Measurements from ENCODE around the gene INTS14. TPM values are rescaled to one million over a fixed set of nuclear protein-coding genes. Genes with fewer than 3 reads are reported as not detected.
A peak's percentile ranks its signal among the peaks of the same experiment; 100 is the strongest.
"Not testable (repeated sequence)": the region's sequence is repeated elsewhere in the genome, so short reads cannot be mapped to it uniquely, and the experiment has no call there.

The INTS14 gene
- total RNA-seq, 1 donor from 2014 or later, result 17.5 TPM

DNA sequence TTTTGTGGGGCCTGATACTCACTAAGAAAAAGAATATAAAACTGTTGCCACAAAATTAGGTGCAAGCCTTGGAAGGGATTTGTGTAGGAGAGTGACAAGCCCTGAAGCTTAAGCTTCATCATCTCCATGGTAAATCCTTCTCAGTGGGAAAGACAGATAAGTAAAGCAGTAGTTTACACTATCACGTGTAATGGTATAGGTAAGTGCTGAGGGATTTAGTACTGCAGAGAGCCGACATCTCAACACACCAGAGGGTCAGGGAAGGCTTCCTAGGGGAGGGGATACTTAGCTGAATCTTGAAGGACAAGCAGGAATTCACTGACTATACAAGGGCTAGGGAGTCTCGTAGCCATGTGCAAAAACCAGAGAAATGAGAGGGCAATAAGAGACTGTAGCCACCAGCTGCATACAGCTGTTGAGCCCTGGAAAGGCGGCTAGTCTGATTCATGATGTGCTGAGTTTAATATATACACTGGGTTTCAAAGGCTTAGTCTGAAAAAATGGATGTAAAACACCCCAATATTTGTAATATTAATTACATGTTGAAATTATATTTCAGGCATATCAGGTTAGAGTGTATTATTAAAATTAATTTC lies 21.9 kb upstream of the INTS14 start:
- FAIRE-seq (no peak), DNase-seq (ENCODE audit: low spot score in 2 of 2) (no peak)

- DNase-seq (ENCODE audit: low spot score in 2 of 2) (no peak), FAIRE-seq (no peak)
Measured at GRCh38 chr15:65631503-65631902, 20.6 kb upstream of the INTS14 start.

GRCh38 chr15:65630760-65631159 lies 19.8 kb upstream of the INTS14 start:
- FAIRE-seq (no peak), DNase-seq (ENCODE audit: low spot score in 2 of 2) (no peak)

DNA sequence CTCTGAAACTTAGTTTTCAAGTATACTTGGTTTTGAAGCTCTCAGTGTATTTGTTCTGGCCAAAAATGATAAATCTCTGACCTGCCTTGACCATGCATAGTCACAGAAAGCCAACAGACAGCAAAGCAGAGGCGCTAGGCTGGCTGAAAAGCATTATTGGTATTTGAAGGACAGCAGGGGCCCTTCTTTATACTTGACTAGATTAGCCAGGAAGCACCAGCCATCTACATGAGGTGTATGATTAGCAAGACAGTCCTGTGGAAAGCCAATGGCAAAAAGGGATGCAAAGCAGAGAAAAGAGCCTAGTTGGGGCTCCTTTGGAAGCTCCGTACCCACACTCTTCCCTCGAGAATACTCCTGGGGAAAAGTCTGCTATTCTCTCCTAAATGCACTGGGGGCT lies 18.6 kb upstream of the INTS14 start:
- FAIRE-seq, result no peak

GRCh38 chr15:65626856-65627255 lies 15.9 kb upstream of the INTS14 start:
- DNase-seq (ENCODE audit: low spot score in 2 of 2), result no peak

More for the DNA sequence above, 18.6 kb upstream of the INTS14 start:
- DNase-seq (ENCODE audit: low spot score in 2 of 2), result no peak

GRCh38 chr15:65623103-65623502 lies 12.2 kb upstream of the INTS14 start:
- no peak for FAIRE-seq
- DNase-seq (ENCODE audit: low spot score in 2 of 2), result no peak

More at GRCh38 chr15:65626856-65627255, 15.9 kb upstream of the INTS14 start:
- FAIRE-seq, result no peak

DNA sequence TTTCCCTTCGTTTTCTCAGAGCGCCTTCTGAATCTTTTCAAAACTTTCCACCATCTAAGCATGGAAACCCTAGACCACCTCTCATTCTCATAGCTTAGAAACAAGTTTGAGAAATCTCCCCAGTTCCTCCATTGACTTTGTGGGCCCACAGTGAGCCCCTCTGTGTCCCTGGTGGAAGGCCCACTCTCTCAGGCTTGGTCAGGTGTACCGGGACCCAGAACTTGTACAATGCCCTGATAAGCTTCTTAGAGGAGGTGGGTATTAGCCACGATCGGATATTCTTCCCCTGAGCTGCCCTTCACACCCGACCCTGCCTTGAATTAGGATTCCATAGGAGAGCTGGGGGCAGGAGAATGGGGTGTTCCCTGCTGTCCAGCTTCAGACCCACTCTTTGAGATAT lies 10.7 kb upstream of the INTS14 start, which contains the start of gene SLC24A1:
TSS of gene SLC24A1 (plus strand) at position 301 of the 400 bp plus-strand sequence. CDS start 2,143 bp downstream, outside the sequence.
- no peak for FAIRE-seq
- no peak for DNase-seq (ENCODE audit: low spot score in 2 of 2)

GRCh38 chr15:65620833-65621232 lies 9.9 kb upstream of the INTS14 start:
- DNase-seq (ENCODE audit: low spot score in 2 of 2), result no peak
- FAIRE-seq, result no peak

- FAIRE-seq, result no peak
Measured at GRCh38 chr15:65619626-65620290, 8.8 kb upstream of the INTS14 start.

GRCh38 chr15:65618560-65619109 lies 7.7 kb upstream of the INTS14 start:
- FAIRE-seq (no peak), DNase-seq (ENCODE audit: low spot score in 2 of 2) (no peak)

More at GRCh38 chr15:65619626-65620290, 8.8 kb upstream of the INTS14 start:
- no peak for DNase-seq (ENCODE audit: low spot score in 2 of 2)

GRCh38 chr15:65615887-65616286 lies 5.0 kb upstream of the INTS14 start:
- not testable (repeated sequence) for FAIRE-seq; DNase-seq (ENCODE audit: low spot score in 2 of 2)

GRCh38 chr15:65612949-65613744 lies 2.2 kb upstream of the INTS14 start:
- FAIRE-seq (no peak), DNase-seq (ENCODE audit: low spot score in 2 of 2) (no peak)

DNA sequence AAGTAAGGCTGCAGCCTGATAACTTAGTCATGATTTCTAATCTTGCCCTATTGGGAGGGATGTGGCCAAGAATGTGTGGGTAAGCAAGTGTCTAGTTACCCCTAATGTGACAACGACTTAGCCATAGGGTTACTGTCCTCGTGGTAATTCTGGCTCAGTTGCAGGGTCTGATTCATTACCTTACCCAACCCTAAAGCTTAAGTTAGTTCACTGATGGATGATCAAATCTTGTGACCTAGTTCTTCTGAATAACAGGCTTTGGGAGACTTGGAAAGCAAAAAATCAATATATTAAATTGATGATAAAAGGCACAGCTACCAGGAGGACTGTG lies 1.6 kb upstream of the INTS14 start:
- no peak for DNase-seq (ENCODE audit: low spot score in 2 of 2)

GRCh38 chr15:65611888-65612615 lies 1.1 kb upstream of the INTS14 start:
- DNase-seq (ENCODE audit: low spot score in 2 of 2) (no peak), FAIRE-seq (no peak)

More for the DNA sequence above, 1.6 kb upstream of the INTS14 start:
- FAIRE-seq, result no peak

DNA sequence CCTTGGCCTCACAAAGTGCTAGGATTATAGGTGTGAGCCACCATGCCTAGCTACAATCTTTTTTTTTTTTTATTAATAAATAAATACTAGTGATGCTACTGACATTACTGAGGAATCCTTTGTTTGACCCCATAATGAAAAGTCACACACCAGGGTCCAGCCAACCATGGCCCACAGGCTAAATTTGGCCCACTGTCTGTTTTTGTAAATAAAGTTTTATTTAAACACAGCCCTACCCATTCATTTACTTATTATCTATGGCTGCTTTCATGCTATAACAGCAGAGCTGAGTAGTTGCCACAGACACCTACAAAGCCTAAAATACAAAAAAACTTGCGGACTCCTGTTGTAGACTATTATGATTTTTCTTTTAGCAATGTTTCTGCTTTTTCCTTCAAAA lies 7.4 kb downstream of the INTS14 start:
- DNase-seq (ENCODE audit: low spot score in 2 of 2) (no peak), FAIRE-seq (no peak)

GRCh38 chr15:65603134-65603533 lies 7.8 kb downstream of the INTS14 start:
- FAIRE-seq (no peak), DNase-seq (ENCODE audit: low spot score in 2 of 2) (no peak)

GRCh38 chr15:65599677-65600076 lies 11.3 kb downstream of the INTS14 start:
- no peak for FAIRE-seq
- DNase-seq (ENCODE audit: low spot score in 2 of 2), result no peak

- DNase-seq (ENCODE audit: low spot score in 2 of 2) (no peak), FAIRE-seq (no peak)
Measured at GRCh38 chr15:65598468-65598867, 12.5 kb downstream of the INTS14 start.

GRCh38 chr15:65595960-65596359 lies 15.0 kb downstream of the INTS14 start:
- FAIRE-seq (peak; percentile 98), DNase-seq (ENCODE audit: low spot score in 2 of 2) (peak; percentile 28 to 39)

- DNase-seq (ENCODE audit: low spot score in 2 of 2) (no peak), FAIRE-seq (no peak)
Measured at GRCh38 chr15:65587094-65587493, 23.8 kb downstream of the INTS14 start.
